ENCODE data around the gene CAPG.

DNA sequence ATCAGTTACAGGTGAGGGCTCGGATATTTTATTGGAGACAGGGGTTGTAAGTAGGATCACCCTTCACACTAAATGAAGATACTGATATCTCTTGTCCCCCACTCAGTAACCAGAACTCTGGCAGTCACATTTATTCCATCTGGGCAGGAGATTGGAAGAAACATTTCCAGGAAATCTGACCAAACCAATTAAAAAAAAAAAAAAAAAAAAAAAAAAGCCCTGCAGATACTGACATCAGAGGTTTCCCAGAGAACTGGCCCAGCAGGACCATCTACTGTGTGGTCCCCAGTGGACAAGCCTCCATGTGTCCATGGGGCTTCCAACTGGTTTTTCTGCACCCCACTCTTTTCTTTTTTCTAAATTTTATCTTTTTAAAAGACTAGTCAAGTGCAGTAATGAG is 49.6 kb upstream of the CAPG start:
- TF ChIP-seq, protein P1, sequence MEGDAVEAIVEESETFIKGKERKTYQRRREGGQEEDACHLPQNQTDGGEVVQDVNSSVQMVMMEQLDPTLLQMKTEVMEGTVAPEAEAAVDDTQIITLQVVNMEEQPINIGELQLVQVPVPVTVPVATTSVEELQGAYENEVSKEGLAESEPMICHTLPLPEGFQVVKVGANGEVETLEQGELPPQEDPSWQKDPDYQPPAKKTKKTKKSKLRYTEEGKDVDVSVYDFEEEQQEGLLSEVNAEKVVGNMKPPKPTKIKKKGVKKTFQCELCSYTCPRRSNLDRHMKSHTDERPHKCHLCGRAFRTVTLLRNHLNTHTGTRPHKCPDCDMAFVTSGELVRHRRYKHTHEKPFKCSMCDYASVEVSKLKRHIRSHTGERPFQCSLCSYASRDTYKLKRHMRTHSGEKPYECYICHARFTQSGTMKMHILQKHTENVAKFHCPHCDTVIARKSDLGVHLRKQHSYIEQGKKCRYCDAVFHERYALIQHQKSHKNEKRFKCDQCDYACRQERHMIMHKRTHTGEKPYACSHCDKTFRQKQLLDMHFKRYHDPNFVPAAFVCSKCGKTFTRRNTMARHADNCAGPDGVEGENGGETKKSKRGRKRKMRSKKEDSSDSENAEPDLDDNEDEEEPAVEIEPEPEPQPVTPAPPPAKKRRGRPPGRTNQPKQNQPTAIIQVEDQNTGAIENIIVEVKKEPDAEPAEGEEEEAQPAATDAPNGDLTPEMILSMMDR (IDR thresholded peaks at IDR 0.05) = no peak
- no peak for TF ChIP-seq POLR2A (IDR thresholded peaks at IDR 0.05)

Data from transverse colon (tissue), 3 donors.